ENCODE data around the gene ACVR2B. TPM values are rescaled to one million over a fixed set of nuclear protein-coding genes. Genes with fewer than 3 reads are reported as not detected.
"Not testable (repeated sequence)": the region's sequence is repeated elsewhere in the genome, so short reads cannot be mapped to it uniquely, and the experiment has no call there.

Gene ACVR2B
- total RNA-seq, 2 experiments from 2014 or later, result 7.2 to 7.8 TPM

DNA sequence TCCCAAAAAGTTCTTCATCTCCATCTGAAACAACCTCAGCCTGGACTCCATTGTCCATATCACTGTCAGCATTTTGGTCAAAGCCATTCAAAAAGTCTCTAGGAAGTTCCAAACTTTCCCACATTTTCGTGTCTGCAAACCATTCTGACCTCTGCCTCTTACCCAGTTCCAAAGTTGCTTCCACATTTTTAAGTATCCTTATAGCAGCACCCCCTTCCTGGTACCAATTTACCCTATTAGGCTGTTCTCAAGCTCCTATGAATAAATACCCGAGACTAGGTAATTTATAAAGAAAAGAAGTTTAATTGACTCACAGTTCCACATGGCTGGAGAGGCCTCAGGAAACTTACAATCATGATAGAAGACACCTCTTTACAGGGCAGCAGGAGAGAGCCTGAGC is 20.0 kb upstream of the ACVR2B start:
- CTCF ChIA-PET (ENCODE audit: unreplicated experiment); H3K36me3 ChIP-seq (ENCODE audit: insufficient read depth, low read length); POLR2A ChIA-PET: not testable (repeated sequence)

DNA sequence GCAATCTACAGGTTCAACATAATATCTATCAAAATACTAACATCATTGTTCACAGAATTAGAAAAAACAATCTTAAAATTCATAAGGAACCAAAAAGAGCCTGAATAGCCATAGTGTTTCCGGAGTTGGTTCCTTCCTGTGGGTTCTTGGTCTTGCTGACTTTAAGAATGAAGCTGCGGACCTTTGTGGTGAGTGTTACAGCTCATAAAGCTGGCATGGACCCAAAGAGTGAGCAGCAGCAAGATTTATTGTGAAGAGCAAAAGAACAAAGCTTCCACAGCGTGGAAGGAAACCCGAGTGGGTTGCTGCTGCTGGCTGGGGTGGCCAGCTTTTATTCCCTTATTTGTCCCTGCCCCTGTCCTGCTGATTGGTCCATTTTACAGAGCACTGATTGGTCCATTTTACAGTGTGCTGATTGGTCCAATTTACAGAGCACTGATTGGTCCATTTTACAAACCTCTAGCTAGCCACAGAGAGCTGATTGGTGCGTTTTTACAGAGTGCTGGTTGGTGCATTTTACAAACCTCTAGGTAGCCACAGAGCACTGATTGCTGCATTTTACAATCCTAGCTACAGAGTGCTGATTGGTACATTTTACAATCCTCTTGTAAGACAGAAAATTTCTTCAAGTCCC is 15.1 kb upstream of the ACVR2B start:
- H3K4me2 ChIP-seq (ENCODE audit: low read length); H3K4me3 ChIP-seq (ENCODE audit: low read depth, low read length, poor library complexity, severe bottlenecking); POLR2A ChIA-PET; H4K20me1 ChIP-seq (ENCODE audit: insufficient read depth, low read length); H3K27ac ChIP-seq (ENCODE audit: low read depth, low read length, poor library complexity, severe bottlenecking); H3K9me2 ChIP-seq (ENCODE audit: insufficient read depth, low read length); H3K79me2 ChIP-seq (ENCODE audit: insufficient read depth, low read depth, low read length); H2AFZ ChIP-seq (ENCODE audit: low read length); H3K4me1 ChIP-seq (ENCODE audit: insufficient read depth, low read length, poor library complexity, severe bottlenecking); H3K36me3 ChIP-seq (ENCODE audit: insufficient read depth, low read length); BruUV-seq (replicated peaks); DNase-seq (ENCODE audit: low spot score); CTCF ChIA-PET (ENCODE audit: unreplicated experiment); intact Hi-C loops (cut with micrococcal nuclease; ENCODE audit: unreplicated experiment): not testable (repeated sequence)
- H3K9me3 ChIP-seq (ENCODE audit: low read length), result peaks cover 13% of the 10 kb centered on the region

More for the DNA sequence above, 20.0 kb upstream of the ACVR2B start:
- H3K79me2 ChIP-seq (ENCODE audit: insufficient read depth, low read depth, low read length); intact Hi-C loops (cut with micrococcal nuclease; ENCODE audit: unreplicated experiment); H3K27ac ChIP-seq (ENCODE audit: low read depth, low read length, poor library complexity, severe bottlenecking); H4K20me1 ChIP-seq (ENCODE audit: insufficient read depth, low read length); H3K4me2 ChIP-seq (ENCODE audit: low read length); BruUV-seq (replicated peaks); DNase-seq (ENCODE audit: low spot score); H2AFZ ChIP-seq (ENCODE audit: low read length); H3K4me1 ChIP-seq (ENCODE audit: insufficient read depth, low read length, poor library complexity, severe bottlenecking); H3K9me2 ChIP-seq (ENCODE audit: insufficient read depth, low read length); H3K4me3 ChIP-seq (ENCODE audit: low read depth, low read length, poor library complexity, severe bottlenecking): not testable (repeated sequence)
- peaks cover 22% of the 10 kb centered on the region for H3K9me3 ChIP-seq (ENCODE audit: low read length)

DNA sequence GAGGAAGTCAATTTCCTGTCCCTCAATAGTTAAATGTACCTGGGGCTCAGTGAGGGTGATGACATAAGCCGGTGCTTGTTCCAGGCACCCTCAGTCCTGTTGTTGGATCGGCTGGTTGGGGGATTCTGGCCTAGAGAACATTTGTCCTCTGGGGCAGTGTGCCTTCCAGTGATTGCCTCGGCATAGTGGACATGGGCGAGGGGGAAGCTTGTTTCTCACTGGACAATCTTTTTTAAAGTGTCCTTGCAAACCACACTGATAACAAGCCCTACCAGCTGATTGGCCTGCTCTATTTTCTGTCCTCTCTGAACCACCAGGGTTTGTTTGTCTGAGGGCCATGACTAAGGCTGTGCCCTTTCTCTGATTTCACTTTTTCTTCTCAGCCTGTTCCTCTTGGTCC is 10.5 kb upstream of the ACVR2B start:
- intact Hi-C loops (cut with micrococcal nuclease; ENCODE audit: unreplicated experiment); DNase-seq (ENCODE audit: low spot score); H3K9me2 ChIP-seq (ENCODE audit: insufficient read depth, low read length); H3K4me2 ChIP-seq (ENCODE audit: low read length); H2AFZ ChIP-seq (ENCODE audit: low read length); H3K4me3 ChIP-seq (ENCODE audit: low read depth, low read length, poor library complexity, severe bottlenecking); BruUV-seq (replicated peaks); H3K27ac ChIP-seq (ENCODE audit: low read depth, low read length, poor library complexity, severe bottlenecking); H3K36me3 ChIP-seq (ENCODE audit: insufficient read depth, low read length); H3K79me2 ChIP-seq (ENCODE audit: insufficient read depth, low read depth, low read length); H3K4me1 ChIP-seq (ENCODE audit: insufficient read depth, low read length, poor library complexity, severe bottlenecking); H4K20me1 ChIP-seq (ENCODE audit: insufficient read depth, low read length); CTCF ChIA-PET (ENCODE audit: unreplicated experiment): not testable (repeated sequence)
- peaks cover 11% of the 10 kb centered on the region; the same call in 1 of the 2 replicates for H3K9me3 ChIP-seq (ENCODE audit: low read length)
- POLR2A ChIA-PET, result interaction anchor here (0.6 kb wide), 1 partner anchor 1325 kb away, joined by 3 read pairs; no protein-coding TSS in a partner anchor

DNA sequence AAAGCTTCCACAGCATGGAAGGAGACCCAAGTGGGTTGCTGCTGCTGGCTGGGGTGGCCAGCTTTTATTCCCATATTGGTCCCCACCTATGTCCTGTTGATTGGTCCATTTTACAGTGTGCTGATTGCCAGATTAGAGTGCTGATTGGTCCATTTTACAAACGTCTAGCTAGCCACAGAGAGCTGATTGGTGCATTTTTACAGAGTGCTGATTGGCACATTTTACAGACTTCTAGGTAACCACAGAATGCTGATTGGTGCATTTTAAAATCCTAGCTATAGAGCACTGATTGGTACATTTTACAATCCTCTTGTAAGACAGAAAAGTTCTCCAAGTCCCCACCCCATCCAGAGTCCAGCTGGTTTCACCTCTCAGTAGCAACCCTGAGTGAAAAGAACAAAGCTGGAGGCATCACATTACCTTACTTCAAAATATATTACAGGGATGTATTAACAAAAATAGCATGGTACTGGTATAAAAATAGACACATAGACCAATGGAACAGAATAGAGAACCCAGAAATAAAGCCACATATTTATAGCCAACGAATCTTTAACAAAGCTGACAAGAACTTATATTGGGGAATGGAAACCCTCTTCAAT is 7.5 kb upstream of the ACVR2B start:
- POLR2A ChIA-PET, result no interaction called here
- TF ChIP-seq, protein P1, sequence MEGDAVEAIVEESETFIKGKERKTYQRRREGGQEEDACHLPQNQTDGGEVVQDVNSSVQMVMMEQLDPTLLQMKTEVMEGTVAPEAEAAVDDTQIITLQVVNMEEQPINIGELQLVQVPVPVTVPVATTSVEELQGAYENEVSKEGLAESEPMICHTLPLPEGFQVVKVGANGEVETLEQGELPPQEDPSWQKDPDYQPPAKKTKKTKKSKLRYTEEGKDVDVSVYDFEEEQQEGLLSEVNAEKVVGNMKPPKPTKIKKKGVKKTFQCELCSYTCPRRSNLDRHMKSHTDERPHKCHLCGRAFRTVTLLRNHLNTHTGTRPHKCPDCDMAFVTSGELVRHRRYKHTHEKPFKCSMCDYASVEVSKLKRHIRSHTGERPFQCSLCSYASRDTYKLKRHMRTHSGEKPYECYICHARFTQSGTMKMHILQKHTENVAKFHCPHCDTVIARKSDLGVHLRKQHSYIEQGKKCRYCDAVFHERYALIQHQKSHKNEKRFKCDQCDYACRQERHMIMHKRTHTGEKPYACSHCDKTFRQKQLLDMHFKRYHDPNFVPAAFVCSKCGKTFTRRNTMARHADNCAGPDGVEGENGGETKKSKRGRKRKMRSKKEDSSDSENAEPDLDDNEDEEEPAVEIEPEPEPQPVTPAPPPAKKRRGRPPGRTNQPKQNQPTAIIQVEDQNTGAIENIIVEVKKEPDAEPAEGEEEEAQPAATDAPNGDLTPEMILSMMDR (conservative IDR thresholded peaks at IDR 0.05; ENCODE audit: low read length), result no peak
- no peak for TF ChIP-seq EZH2phosphoT487 (IDR thresholded peaks at IDR 0.05; ENCODE audit: borderline replicate concordance, low read depth, low read length)
- CTCF ChIA-PET (ENCODE audit: unreplicated experiment), result no interaction called here

More for the DNA sequence above, 7.5 kb upstream of the ACVR2B start:
- intact Hi-C loops (cut with micrococcal nuclease; ENCODE audit: unreplicated experiment), result no loop called here
- Histone ChIP-seq H3K79me2 (ENCODE audit: insufficient read depth, low read depth, low read length) (no peaks in the 10 kb centered on the region), H2AFZ (ENCODE audit: low read length) (no peak overlapping the region), H3K4me1 (ENCODE audit: insufficient read depth, low read length, poor library complexity, severe bottlenecking) (no peaks in the 10 kb centered on the region), H3K4me2 (ENCODE audit: low read length) (no peak overlapping the region), H3K27ac (ENCODE audit: low read depth, low read length, poor library complexity, severe bottlenecking) (no peak overlapping the region), H3K36me3 (ENCODE audit: insufficient read depth, low read length) (no peaks in the 10 kb centered on the region), H3K9me3 (ENCODE audit: low read length) (no peaks in the 10 kb centered on the region), H3K9me2 (ENCODE audit: insufficient read depth, low read length) (no peaks in the 10 kb centered on the region), H4K20me1 (ENCODE audit: insufficient read depth, low read length) (no peaks in the 10 kb centered on the region), H3K4me3 (ENCODE audit: low read depth, low read length, poor library complexity, severe bottlenecking) (no peak overlapping the region)
- no peak for DNase-seq (ENCODE audit: low spot score)
- BruUV-seq (replicated peaks), result no TSS peak
